Naive thymus-derived CD4-positive, alpha-beta T cell (primary cell): ENCODE results near the gene RABGEF1. TPM values are rescaled to one million over a fixed set of nuclear protein-coding genes. Genes with fewer than 3 reads are reported as not detected.

ENCODE experiments used
- ATAC-seq: fragments of 150-1000 bp; cut with Tn5 transposase; 2 replicates; pipeline ENCODE4 v1.10.0; 2021; ENCODE audit warnings: mild to moderate bottlenecking, moderate library complexity
- CTCF ChIA-PET: fragments of 350-600 bp; sonication (Branson Sonifier 250); formaldehyde crosslinking; loops from one replicate; lab custom pipeline; 2021; ENCODE audit warnings: antibody characterized with exemption; lab: Charles Lee
- POLR2A ChIA-PET: fragments of 350-600 bp; sonication (Branson Sonifier 250); formaldehyde crosslinking; loops from one replicate; lab custom pipeline; 2021; ENCODE audit warnings: antibody characterized with exemption, inconsistent platforms; lab: Charles Lee
- DNase-seq, 9 donors: peaks; one replicate each; pipeline versions ENCODE4 v3.0.0 to v3.0.0-alpha.2; 2020 to 2022; ENCODE audit warnings: mixed read lengths in 1 of 9
- H3K27ac ChIP-seq: one replicate; pipeline ENCODE4 v1.7.0; 2013; ENCODE audit warnings: mild to moderate bottlenecking, low read depth, low read length, moderate library complexity
- H3K27me3 ChIP-seq, 2 donors: one replicate each; pipeline ENCODE4 v1.7.0; 2013; ENCODE audit warnings: low read length in 2 of 2, mild to moderate bottlenecking in 2 of 2, moderate library complexity in 2 of 2; ENCODE audit not compliant: control insufficient read depth in 2 of 2, insufficient read depth in 2 of 2
- H3K36me3 ChIP-seq, 3 experiments: 1 replicate in 2 of 3; 2 replicates in 1 of 3; pipeline ENCODE4 v1.7.0; 2013; ENCODE audit warnings: low read length in 3 of 3, mild to moderate bottlenecking in 3 of 3, moderate library complexity in 1 of 3; ENCODE audit not compliant: insufficient read depth in 3 of 3, control insufficient read depth in 2 of 3
- H3K4me1 ChIP-seq, 2 donors: one replicate each; pipeline ENCODE4 v1.7.0; 2013; ENCODE audit warnings: low read length in 2 of 2, mild to moderate bottlenecking in 2 of 2, moderate library complexity in 1 of 2; ENCODE audit not compliant: control insufficient read depth in 2 of 2, insufficient read depth in 2 of 2
- H3K4me3 ChIP-seq: 2 replicates; pipeline ENCODE4 v1.7.0; 2013; ENCODE audit warnings: mild to moderate bottlenecking, low read length
- H3K9me3 ChIP-seq, 3 experiments: 1 replicate in 2 of 3; 2 replicates in 1 of 3; pipeline ENCODE4 v1.7.0; 2013; ENCODE audit warnings: low read length in 3 of 3; ENCODE audit not compliant: control insufficient read depth in 2 of 3
- H3K27ac Mint-ChIP-seq, 9 donors: one replicate each; pipeline ENCODE4 v1.8.0; 2020 to 2022; ENCODE audit warnings: mixed read lengths in 9 of 9, mild to moderate bottlenecking in 8 of 9, moderate library complexity in 5 of 9, inconsistent platforms in 2 of 9
- H3K27me3 Mint-ChIP-seq, 5 donors: one replicate each; pipeline ENCODE4 v1.8.0; 2021 to 2022; ENCODE audit warnings: mixed read lengths in 5 of 5, mild to moderate bottlenecking in 1 of 5
- H3K36me3 Mint-ChIP-seq, 5 donors: one replicate each; pipeline ENCODE4 v1.8.0; 2020 to 2022; ENCODE audit warnings: mixed read lengths in 5 of 5, mild to moderate bottlenecking in 3 of 5, inconsistent platforms in 1 of 5
- H3K4me1 Mint-ChIP-seq, 7 donors: one replicate each; pipeline ENCODE4 v1.8.0; 2020 to 2022; ENCODE audit warnings: mixed read lengths in 7 of 7, mild to moderate bottlenecking in 3 of 7, inconsistent platforms in 1 of 7
- H3K4me3 Mint-ChIP-seq, 10 donors: one replicate each; pipeline ENCODE4 v1.8.0; 2020 to 2022; ENCODE audit warnings: mild to moderate bottlenecking in 10 of 10, mixed read lengths in 10 of 10, moderate library complexity in 6 of 10, inconsistent platforms in 2 of 10
- H3K9me3 Mint-ChIP-seq, 11 donors: one replicate each; pipeline ENCODE4 v1.8.0; 2020 to 2022; ENCODE audit warnings: mixed read lengths in 11 of 11, mild to moderate bottlenecking in 4 of 11, inconsistent platforms in 1 of 11, moderate library complexity in 1 of 11
- intact Hi-C, 2 donors: fragments of 100-400 bp; cut with micrococcal nuclease; formaldehyde crosslinking; loops; one replicate each; pipeline ENCODE4 v1.15.1; 2023
- polyA plus RNA-seq, 2 donors: library from polyadenylated mRNA; unstranded; fragments of 300-500 nt; fragmentation: Illumina TruSeq; gene quantifications; one replicate each; pipeline ENCODE4 v1.2.3, GENCODE V29; 2021
- total RNA-seq, 6 experiments: library from RNA in 5 of 6; stranded (reverse) in 5 of 6; gene quantifications; 1 replicate in 5 of 6; 2 replicates in 1 of 6; pipeline ENCODE4 v1.2.3 and lab custom pipeline; 2021 to 2026

RABGEF1 gene
- total and polyA plus RNA-seq, 7 experiments from 2014 or later = 20.5 to 35.7 (median 21.8) TPM

- Histone ChIP-seq H3K36me3 (peaks cover 0 to 13% (median 0%) of the 10 kb centered on the region in 3 experiments), H3K27ac (no peak overlapping the region), H3K27me3 (no peaks in the 10 kb centered on the region), H3K4me1 (no peaks in the 10 kb centered on the region), H3K4me3 (no peak overlapping the region), H3K9me3 (peaks cover 0 to 9% (median 0%) of the 10 kb centered on the region in 3 experiments)
- Mint-ChIP-seq H3K27ac (peak overlapping the region in 1 of 9 donors; percentile 43), H3K9me3 (peaks cover 0 to 19% (median 6%) of the 10 kb centered on the region in 11 donors), H3K27me3 (no peaks in the 10 kb centered on the region), H3K4me3 (no peak overlapping the region), H3K4me1 (peaks cover 3 to 29% (median 23%) of the 10 kb centered on the region in 7 donors), H3K36me3 (peaks cover 11 to 28% (median 19%) of the 10 kb centered on the region in 5 donors)
- intact Hi-C loops = no loop called here
- ChIA-PET CTCF (interaction anchor here (0.6 kb wide), 1 partner anchor 265 kb away, joined by 5 read pairs; no protein-coding TSS in a partner anchor), POLR2A (interaction anchor here (0.5 kb wide), 1 partner anchor 27 kb away, joined by 3 read pairs; no protein-coding TSS in a partner anchor)
- DNase-seq = no peak
- peak; percentile 29 for ATAC-seq
Measured at GRCh38 chr7:66731986-66732385, 8.5 kb upstream of the RABGEF1 start.

- intact Hi-C loops = no loop called here
- Mint-ChIP-seq H3K9me3 (peaks cover 0 to 19% (median 6%) of the 10 kb centered on the region in 11 donors), H3K27me3 (no peaks in the 10 kb centered on the region), H3K27ac (peak overlapping the region in 3 of 9 donors; percentile 34 to 43 (median 39)), H3K4me3 (no peak overlapping the region), H3K36me3 (peaks cover 11 to 31% (median 23%) of the 10 kb centered on the region in 5 donors), H3K4me1 (peaks cover 3 to 34% (median 28%) of the 10 kb centered on the region in 7 donors)
- no peak overlapping the region for H3K4me3 ChIP-seq
- no peaks in the 10 kb centered on the region for H3K27me3 ChIP-seq
- H3K36me3 ChIP-seq = peaks cover 0 to 13% (median 0%) of the 10 kb centered on the region in 3 experiments
- peaks cover 0 to 9% (median 0%) of the 10 kb centered on the region in 3 experiments for H3K9me3 ChIP-seq
- DNase-seq = no peak
- ChIA-PET POLR2A (interaction anchor here (0.5 kb wide), 1 partner anchor 101 kb away, joined by 3 read pairs; no protein-coding TSS in a partner anchor), CTCF (no interaction called here)
- H3K4me1 ChIP-seq = no peaks in the 10 kb centered on the region
- no peak for ATAC-seq
- H3K27ac ChIP-seq = no peak overlapping the region
Measured at GRCh38 chr7:66732439-66732838, 8.1 kb upstream of the RABGEF1 start.

DNA sequence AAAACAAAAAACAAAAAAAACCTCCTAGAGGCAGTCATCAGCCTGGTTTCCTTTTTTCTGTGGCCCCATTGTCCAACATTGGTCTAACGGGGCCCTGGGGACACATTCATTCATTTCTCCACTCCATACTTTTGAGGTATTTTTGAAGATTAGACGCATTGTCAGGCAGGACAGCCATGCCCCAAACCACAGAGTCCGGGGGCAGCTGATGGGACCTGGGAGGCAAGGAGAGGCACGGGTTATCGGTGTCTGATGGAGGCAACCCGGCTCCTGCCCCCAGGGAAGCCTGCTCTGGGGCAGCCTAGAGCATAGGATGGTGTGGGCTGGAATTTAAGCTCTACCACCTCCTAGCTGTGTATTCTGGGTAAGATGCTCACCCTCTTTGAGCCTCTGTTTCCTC, 6.5 kb upstream of the RABGEF1 start:
- H3K36me3 Mint-ChIP-seq = peaks cover 11 to 27% (median 23%) of the 10 kb centered on the region in 5 donors
- peak overlapping the region in 1 of 9 donors; percentile 14 for H3K27ac Mint-ChIP-seq
- H3K27me3 Mint-ChIP-seq = no peaks in the 10 kb centered on the region

DNA sequence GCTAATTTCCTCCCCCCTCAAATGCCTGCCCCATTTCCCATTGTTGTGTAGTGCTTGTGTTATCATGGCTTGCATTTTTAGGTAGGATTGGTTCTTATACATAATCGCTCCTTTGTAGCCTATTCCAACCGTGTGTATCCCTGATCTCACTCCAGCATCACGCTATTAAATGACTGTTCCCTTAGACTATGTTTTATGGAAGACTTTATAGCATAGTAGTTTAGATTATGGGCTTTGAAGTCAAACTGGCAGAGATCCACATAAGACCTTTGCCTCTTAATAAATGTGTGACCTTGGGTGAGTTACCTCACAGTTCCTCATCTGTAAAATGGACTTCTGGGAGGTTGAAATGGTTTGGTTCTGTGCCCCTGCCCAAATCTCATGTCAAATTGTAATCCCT, 5.4 kb upstream of the RABGEF1 start:
- no peak for DNase-seq
- POLR2A ChIA-PET = no interaction called here
- Mint-ChIP-seq H3K36me3 (peaks cover 13 to 27% (median 19%) of the 10 kb centered on the region in 5 donors), H3K9me3 (peaks cover 0 to 14% (median 6%) of the 10 kb centered on the region in 11 donors), H3K27ac (peak overlapping the region in 3 of 9 donors; percentile 26 to 76 (median 60)), H3K4me1 (peaks cover 13 to 47% (median 41%) of the 10 kb centered on the region in 7 donors), H3K27me3 (no peaks in the 10 kb centered on the region), H3K4me3 (no peak overlapping the region)
- intact Hi-C loops = no loop called here
- CTCF ChIA-PET = no interaction called here
- H3K27me3 ChIP-seq = no peaks in the 10 kb centered on the region
- ATAC-seq = no peak
- H3K4me1 ChIP-seq = peaks cover 0 to 6% of the 10 kb centered on the region in 2 donors
- peaks cover 0 to 13% (median 0%) of the 10 kb centered on the region in 3 experiments for H3K36me3 ChIP-seq
- no peak overlapping the region for H3K27ac ChIP-seq
- H3K4me3 ChIP-seq = no peak overlapping the region
- peaks cover 0 to 9% (median 0%) of the 10 kb centered on the region in 3 experiments for H3K9me3 ChIP-seq

More for the DNA sequence above, 6.5 kb upstream of the RABGEF1 start:
- DNase-seq (no peak), ATAC-seq (no peak)
- no peak overlapping the region for H3K27ac ChIP-seq
- no peak overlapping the region for H3K4me3 ChIP-seq
- H3K27me3 ChIP-seq = no peaks in the 10 kb centered on the region
- no peaks in the 10 kb centered on the region for H3K4me1 ChIP-seq
- H3K9me3 ChIP-seq = peaks cover 0 to 9% (median 0%) of the 10 kb centered on the region in 3 experiments
- intact Hi-C loops = no loop called here
- peaks cover 7 to 40% (median 34%) of the 10 kb centered on the region in 7 donors for H3K4me1 Mint-ChIP-seq
- no peak overlapping the region for H3K4me3 Mint-ChIP-seq
- peaks cover 0 to 13% (median 0%) of the 10 kb centered on the region in 3 experiments for H3K36me3 ChIP-seq
- H3K9me3 Mint-ChIP-seq = peaks cover 0 to 14% (median 6%) of the 10 kb centered on the region in 11 donors
- ChIA-PET POLR2A (interaction anchor here (0.6 to 0.7 kb wide), 3 partner anchors 43 to 187 kb away, joined by 3 to 4 read pairs (median 4); partner anchors contain the start of gene TMEM248), CTCF (no interaction called here)

- Histone ChIP-seq H3K4me1 (peaks cover 0 to 6% of the 10 kb centered on the region in 2 donors), H3K36me3 (peaks cover 0 to 17% (median 0%) of the 10 kb centered on the region in 3 experiments), H3K27ac (no peak overlapping the region), H3K9me3 (peaks cover 0 to 9% (median 0%) of the 10 kb centered on the region in 3 experiments), H3K27me3 (no peaks in the 10 kb centered on the region), H3K4me3 (no peak overlapping the region)
- H3K36me3 Mint-ChIP-seq = peaks cover 15 to 27% (median 19%) of the 10 kb centered on the region in 5 donors
- DNase-seq = no peak
- peak overlapping the region in 6 of 9 donors; percentile 4 to 60 (median 36) for H3K27ac Mint-ChIP-seq
- peaks cover 0 to 14% (median 6%) of the 10 kb centered on the region in 11 donors for H3K9me3 Mint-ChIP-seq
- POLR2A ChIA-PET = no interaction called here
- intact Hi-C loops = no loop called here
- peak overlapping the region in 4 of 10 donors; percentile 13 to 52 (median 33) for H3K4me3 Mint-ChIP-seq
- H3K4me1 Mint-ChIP-seq = peaks cover 13 to 49% (median 44%) of the 10 kb centered on the region in 7 donors
- no peaks in the 10 kb centered on the region for H3K27me3 Mint-ChIP-seq
- CTCF ChIA-PET = no interaction called here
- ATAC-seq = no peak
Measured at GRCh38 chr7:66735850-66736249, 4.7 kb upstream of the RABGEF1 start.

GRCh38 chr7:66736892-66737291, 3.6 kb upstream of the RABGEF1 start:
- Mint-ChIP-seq H3K4me1 (peaks cover 16 to 57% (median 44%) of the 10 kb centered on the region in 7 donors), H3K27me3 (no peaks in the 10 kb centered on the region), H3K36me3 (peaks cover 15 to 27% (median 19%) of the 10 kb centered on the region in 5 donors), H3K27ac (peak overlapping the region in 2 of 9 donors; percentile 25 to 33), H3K4me3 (peak overlapping the region in 2 of 10 donors; percentile 32 to 45), H3K9me3 (peaks cover 0 to 14% (median 6%) of the 10 kb centered on the region in 11 donors)
- ChIA-PET CTCF (no interaction called here), POLR2A (no interaction called here)
- Histone ChIP-seq H3K27ac (no peak overlapping the region), H3K9me3 (peaks cover 0 to 9% (median 0%) of the 10 kb centered on the region in 3 experiments), H3K36me3 (peaks cover 0 to 20% (median 0%) of the 10 kb centered on the region in 3 experiments), H3K27me3 (no peaks in the 10 kb centered on the region), H3K4me1 (peaks cover 0 to 6% of the 10 kb centered on the region in 2 donors), H3K4me3 (no peak overlapping the region)
- no peak for DNase-seq
- ATAC-seq = no peak
- intact Hi-C loops = no loop called here
